NCI-H510A (cell line): ENCODE data around the gene GABRD.

Experiments
- DNase-seq: peaks from one replicate; lab custom pipeline; 2025; lab: John Stamatoyannopoulos, UW

The GABRD gene

DNA sequence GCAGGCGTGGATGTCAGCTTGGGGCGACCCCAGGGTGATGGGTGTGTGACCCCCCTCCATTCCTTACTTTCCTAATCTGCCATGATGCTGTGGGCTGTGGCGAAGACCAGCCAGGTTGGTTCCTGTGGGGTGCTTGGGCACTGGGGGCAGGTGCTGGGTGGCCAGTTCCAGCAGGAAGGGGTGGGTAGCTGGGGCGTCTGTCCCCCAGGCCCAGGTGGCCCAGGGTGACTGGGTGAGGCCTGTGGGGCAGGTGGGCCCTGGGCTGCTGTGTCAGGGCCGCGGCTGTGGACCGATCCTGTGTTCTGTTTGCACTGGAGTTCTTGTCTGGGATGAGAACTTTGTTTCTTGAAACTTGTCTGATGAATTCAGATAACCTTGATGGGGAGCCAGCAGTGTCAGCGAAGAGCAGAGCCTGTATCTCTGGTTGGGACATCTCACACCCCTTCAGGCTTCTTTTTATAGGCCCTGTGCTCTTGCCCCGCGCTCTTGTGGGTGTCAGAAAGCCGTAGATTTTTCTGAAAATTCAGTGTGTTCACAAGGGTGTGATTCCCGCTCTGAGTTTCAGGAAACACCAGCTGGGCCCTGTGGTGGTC lies 34.7 kb downstream of the GABRD start:
- no peak for DNase-seq

DNA sequence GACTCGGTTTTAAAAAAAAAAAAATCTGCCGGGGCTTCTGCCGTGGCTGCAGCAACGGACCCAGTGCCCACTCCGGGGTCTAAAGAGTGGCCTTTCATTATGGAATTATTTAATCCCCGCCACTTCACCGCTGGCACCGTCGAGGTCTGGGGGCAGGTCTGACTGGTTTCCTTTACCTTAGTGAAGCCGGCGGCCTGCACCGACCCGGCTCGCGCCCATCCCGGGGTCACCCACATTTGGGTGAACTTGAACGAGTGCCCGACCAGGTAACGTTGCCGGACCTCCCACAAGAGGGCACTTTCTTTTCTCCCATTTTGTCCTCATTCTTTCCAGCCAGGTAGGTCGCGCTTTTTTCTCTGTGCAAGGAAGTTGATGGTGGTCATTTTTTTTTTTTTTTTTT lies 35.4 kb downstream of the GABRD start:
- DNase-seq = no peak

DNA sequence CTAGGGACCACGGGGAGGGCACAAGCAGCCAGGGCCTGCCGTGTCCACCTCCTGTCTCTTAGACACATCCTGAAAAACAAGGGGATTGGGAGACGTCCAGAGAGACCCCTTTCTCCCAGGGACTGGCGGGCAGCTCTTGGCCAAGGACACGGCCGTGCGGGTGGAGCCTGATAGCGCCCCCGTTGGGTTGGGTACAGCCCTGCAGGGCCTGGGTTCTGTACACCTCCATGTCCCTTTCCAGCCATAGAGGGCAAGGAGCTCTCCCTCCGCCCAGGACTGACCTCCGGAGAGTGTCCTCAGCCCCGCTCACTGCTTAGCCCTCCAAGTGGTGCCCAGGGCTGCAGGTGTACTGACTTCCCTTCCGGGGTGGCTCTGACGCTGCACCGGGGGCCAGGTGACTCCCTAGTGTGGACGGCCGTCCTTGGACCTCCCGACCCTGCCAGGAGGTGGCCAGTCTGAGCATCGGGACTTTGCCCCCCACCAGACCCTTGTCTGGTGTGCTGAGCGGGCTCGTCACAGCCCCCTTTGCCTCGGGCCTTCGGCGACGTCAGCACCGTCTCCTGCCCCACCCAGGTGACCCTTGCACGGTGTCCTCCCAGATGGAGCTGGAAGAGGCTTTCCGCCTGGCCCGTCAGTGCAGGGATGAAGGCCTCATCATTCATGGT lies 36.9 kb downstream of the GABRD start:
- no peak for DNase-seq

DNA sequence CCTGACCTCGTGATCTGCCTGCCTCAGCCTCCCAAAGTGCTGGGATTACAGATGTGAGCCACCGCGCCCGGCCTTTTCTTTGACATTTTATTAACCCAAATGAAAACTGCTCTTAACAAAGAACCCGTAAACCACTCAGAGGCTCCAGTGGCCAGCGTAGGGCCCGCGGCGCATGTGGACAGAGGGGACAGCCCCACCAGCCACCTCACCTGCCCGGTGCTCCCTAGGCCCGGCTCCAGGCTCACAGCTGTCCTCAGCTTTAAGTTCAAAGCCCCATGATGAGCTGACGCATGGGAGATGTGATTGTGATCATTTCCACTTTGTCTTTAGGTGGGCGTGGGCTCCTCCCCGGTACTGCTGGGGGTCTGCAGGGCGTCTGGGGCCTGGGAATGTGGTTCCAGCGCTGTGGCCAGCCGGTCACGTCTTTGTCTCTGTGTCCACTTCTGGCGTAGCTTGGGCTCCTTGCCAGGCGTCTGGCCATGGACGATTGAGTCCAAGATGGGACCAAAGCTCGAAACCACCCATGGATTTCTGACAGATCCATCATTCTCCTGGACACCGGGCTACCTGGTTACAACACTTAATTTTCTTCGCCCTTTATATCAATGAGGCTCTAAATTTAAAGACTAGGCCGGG lies 37.9 kb downstream of the GABRD start:
- no peak for DNase-seq

DNA sequence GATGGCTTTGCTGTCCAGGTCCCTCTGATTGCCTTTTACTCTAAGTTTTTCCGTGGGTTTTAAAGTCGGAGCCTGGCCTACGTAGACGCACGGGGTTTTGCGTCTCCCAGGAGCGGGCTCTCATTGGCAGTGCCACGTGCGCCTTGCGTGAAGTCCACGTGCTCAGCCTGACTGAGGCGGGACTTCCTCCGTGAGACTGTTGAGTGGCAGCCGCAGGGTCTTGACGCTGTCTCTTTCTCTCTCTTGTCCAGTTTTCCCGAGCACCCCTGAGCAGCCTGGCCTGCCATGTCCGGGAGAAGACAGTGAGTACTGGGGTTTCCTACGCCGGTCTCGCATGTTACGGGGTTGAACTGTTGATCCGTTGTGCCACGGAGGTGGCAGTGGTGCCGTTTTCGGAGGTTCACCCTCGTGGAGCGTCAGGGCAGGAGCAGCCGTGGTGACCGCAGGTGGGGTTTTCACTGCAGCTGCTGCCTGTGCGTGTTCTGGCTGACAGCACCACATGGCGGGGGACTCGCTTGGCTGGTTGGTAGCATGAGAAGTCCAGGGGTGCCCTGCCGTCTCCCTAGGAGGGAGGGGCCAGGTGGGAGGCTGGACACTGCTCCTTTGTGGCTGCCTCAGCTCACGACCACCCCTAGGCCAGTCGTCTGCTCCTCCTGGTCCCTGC lies 40.3 kb downstream of the GABRD start:
- DNase-seq = no peak

DNA sequence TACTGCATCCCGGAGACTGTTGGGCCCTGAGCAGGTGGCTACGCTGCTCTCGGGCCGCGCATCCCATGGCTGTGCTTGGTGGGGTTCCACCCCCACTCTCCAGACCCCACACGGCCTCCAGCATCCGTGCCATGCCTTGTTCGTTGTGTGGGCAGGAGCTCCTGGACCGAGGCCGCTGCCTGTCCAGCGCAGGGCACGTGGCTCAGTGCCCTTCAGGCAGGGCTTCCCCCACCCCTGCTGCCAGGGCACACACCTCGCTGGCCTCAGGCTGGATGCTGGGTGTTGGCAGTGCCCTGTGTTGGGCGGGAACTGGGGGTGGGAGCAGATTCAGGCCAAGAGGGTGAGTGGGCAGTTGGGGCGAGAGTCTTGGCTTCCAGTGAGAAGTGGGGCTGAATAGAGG lies 40.9 kb downstream of the GABRD start:
- no peak for DNase-seq

DNA sequence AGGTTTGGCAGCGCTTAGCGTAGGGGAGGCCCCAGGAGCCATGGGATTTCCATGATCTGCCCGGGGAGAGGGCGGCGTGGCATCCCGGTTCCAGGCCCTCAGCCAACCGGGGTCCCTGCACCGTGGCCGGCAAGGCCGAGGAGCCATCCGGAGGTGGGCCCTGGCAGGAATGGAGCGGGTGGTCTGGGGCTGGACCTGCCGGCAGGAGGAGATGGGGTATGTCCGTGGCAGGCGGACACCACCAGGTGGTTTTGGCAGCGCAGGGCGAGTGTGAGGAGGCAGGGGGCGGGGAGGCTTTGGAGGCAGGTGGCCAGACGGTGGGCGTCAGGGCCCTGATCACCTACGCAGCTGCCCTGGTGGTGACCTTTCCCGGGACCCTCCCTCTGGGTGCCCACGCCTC lies 41.4 kb downstream of the GABRD start:
- DNase-seq = no peak

DNA sequence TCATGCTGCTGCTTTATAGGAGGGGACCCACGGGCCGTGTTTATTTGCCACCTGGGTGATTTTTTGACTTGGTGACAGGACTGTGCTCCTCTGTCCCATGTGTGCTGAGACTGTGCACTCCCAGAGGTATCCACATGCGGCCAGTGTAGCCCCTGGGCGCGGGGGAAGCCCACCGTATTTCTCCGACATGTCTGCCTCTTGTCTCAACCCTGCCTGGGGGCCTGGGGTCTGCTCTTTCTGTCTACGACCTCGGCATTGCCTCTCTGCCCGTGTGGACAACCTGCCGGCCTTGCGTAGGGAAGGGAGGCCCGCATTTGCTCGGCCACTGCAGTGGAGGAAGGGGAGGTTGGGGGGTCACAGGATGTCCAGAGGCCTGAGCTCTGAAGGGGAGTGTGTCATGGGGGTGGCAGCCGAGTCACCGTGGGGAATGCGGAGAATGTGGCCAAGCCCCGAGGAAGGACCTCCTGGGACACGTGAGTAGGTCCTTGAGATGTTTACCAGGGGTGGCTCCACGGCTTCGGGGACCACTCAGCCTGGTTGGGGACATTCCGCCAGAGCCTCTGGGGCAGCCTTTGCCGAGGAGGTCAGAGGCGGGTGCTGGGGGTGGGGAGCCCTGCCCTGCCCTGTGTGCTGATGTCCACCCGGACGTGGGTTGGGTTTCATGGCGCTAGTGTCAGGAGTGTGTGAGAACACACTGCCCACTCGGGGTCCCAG lies 42.1 kb downstream of the GABRD start:
- no peak for DNase-seq

DNA sequence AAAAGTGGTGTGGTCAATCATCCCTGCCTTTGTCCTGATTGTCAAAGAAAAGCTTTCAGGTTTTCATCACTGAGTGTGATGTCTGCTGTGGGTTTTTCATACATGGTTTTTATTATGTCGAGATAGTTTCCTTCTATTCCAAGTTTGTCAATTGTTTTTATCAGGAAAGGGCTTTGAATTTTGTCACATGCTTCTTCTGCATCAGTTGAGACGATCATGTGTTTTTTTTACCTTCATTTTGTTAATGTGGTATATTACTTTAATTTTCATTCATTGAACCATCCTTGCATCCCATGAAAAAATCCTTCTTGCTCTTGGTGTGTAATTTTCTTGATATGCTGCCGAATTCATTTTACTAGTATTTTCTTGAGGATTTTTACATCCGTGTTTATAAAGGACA lies 46.6 kb downstream of the GABRD start:
- no peak for DNase-seq

DNA sequence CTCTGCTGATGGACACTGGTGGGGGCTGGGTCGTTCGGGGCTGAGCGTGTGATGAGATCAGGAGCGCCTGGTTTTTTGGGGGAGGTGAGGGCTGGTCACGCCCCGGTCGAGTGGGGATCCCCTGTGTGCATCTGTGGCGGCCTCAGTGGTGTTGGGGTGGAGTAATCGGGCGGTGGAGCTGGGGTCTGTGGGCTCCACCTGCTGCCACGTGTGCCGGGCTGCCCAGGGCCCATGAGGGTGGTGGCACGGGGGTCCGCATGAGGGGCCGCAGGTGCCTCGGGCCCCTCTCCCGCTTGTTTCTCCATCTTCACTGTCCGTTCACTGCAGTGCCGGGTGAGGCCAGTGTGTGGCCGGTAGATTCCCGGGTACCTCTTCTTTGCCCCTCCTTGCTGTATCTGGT lies 48.2 kb downstream of the GABRD start:
- no peak for DNase-seq

DNA sequence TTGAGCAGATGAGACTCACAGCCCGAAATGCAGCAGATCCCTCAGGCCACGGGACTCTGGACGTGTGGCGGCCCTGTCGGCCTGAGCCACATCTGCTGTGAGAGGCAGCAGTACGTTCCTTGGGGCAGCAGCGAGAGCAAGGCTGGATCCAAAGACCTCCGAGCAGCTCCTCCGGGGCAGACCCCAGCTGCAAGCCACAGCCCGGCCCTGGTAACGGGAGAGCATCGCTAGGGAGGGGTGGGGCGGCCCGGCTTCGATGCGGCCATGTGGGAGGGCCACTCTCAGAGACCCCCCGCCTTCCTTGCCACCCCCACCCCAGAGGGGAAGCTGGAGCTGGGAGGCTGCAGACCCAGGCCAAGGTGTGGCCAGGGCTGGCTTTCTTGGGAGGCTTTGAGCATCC lies 48.8 kb downstream of the GABRD start:
- DNase-seq = no peak

DNA sequence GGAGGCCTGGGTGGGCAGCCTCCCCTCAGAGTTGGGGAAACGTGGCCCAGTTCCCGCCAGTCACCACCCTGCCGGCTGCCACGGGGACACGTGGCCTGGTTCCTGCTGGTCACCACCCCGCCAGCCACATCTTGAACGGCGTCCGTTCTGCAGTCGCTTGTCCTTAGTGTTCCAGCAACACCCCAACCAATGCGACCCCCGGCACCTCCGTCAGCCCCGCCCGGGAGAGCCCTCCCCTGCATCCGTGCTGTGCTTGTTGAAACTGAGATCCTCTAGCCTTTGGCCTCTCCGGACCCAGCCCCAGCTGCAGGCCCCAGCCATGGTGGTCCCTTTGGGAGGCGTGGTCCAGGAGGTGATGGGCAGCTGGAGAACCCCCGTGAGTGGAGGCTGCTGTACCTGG lies 49.8 kb downstream of the GABRD start:
- DNase-seq = no peak

DNA sequence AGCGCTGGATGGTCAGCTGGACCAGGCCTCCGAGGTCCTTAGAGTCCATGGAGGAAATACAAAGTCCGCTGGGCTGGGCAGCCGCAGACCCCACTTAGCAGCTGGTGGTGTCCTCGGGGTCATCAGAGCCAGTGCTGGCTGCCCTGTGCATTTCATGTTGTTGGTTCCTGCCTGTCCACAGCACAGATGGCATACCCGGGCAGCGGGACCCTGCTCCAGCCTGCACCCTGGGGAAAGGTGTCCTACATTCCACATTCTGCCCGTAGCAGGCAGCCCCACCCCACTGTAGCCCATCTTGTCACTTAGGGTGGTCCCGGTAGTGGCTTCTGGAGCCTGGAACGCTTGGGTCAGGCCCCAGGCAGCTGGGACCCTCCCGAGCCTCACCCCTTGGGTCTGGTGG lies 50.9 kb downstream of the GABRD start:
- DNase-seq = no peak

DNA sequence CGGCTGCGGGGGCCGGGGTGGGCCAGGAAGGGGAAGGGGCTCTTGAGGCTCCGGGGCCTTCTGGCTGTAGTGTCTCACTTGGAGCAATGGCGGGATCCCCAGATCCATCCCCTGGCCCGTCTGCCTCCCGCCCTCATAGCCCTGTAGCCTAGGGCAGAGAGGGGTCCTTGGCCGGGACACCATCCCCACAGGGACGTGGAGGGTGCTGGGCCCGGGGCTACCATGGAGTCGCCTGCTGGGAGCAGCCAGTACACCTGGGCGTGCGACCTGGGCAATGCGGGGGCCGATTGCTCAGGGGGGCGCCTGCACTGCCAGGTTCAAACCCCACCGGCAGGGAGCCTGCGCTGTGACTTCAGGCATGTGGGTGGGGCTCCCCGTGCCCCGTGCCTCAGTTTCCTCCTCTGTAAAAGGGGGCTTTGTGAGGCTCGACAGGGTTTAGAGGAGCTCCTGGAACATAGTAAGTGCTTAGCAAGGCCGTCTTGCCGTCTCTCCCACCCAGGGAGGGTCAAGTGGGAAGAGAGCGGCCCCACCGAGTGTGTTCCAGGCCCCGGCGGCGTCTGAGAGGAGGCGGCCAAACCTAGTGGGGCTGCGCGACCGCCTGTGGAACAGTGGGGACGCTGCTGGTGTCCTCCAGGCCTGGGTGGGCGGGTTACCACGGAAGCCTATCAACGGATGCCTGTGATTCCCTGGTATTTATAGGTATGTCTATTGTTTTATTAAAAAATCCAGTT lies 51.8 kb downstream of the GABRD start:
- no peak for DNase-seq

DNA sequence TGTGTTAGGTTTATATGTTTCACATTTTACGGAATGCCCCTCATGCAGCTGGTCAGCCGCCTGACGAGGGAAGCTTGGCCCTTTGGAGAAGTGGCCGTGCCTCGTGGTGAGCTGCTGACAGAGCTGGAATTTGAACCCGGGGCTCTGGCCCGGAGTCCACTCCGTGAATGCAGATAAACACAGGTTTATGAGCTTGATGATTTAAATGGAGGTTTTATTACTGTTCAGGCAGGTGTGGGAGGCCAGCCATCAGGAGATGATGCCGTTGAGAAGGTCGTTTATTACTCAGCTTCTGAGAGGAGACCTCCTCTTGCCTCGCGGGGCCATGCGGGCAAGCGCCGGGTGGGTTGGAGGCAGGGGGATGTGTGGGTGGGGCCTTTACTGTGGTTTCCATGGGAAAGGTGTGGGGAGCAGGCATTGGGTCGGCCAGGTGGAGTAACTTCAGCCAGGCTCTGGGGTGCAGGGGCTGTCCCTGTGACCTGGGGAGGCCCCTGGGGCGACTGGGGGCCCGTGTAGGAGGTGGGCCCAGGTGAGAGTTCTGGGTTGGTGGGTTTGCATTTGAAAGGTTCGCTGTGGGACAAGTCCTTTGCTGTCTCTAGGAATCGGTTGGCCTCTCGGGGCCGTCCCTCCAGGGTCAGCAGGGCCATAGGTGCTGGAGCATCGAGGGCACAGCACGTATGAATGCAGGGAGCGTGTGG lies 53.1 kb downstream of the GABRD start:
- no peak for DNase-seq

DNA sequence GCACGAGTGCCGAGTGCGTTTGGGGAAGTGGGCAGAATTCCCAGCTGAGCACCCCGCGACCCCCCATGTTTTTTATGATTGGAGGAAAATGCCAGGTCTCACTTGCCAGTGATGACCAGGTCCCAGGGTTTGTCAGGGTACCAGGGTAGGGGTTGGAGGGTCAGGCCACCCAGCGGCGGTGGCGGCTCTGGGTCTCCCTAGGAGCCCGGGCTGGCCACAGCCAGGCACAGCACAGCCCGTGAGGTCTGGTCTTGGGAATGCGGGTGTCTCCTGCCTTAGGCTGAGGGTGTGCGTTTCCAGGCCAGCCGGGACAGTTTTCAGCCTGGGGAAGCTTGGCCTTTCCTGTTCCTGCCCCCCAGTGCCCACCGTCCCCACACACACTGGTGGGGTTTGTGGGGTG lies 53.7 kb downstream of the GABRD start:
- DNase-seq = no peak

DNA sequence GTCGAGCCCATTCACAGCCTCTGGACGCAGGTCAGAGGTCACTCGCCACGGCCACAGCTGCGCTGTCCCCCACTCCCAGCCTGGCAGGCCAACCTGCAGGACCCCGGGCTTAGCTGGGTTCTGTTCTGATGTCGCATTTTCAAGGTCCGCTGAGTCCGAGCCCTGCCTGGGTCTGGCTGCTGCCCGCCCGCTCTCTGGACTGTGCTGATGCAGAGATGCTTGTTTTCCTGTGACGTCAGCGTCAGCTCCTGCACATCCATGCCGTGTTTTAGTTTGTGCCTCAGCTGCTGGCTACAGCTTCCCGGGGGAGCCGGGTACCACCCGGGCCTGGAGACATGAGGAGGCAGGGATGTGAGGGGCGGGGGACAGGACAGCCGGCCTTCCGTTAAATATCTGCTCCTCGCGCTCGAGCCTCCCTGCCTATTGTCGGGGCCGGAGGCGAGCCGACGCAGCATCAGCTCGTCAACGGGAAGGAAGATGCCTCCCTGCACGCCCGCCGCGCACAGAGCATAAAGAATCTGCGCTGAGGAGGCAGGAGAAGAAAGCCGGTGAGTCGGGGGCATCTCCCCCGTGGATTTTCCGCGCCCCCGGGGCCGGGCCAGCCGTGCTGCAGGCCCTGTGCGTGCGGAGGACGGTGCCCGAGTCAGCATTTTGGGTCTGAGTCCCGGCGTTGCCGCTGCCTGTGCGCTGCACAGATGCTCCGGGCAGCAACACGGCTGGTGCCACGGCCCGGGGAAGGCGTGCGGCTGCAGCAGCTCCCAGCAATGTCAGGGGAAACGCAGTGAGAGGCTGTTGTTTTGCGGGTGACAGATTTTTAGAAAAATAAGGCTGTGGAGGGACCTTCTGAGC lies 54.5 kb downstream of the GABRD start:
- DNase-seq = no peak

DNA sequence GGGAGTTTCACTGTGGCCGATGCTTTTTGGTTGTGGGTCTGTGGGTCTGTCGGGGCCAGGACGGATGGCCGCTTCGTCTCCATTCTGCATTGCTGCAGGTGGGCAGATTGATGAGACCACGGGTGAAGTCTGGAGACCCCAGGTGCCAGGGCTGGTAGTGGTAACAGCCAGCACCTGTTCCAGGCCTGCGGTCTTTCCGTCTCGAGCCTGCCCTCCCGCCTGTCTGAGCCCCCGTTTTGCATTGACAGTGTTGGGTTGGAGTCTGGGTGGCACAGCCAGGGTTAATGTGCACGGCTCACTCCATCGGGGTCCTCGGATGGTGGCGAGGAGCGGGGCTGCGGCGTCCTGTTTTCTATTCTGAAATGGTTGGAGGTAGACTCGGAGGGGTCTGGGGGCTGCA lies 55.3 kb downstream of the GABRD start:
- no peak for DNase-seq

DNA sequence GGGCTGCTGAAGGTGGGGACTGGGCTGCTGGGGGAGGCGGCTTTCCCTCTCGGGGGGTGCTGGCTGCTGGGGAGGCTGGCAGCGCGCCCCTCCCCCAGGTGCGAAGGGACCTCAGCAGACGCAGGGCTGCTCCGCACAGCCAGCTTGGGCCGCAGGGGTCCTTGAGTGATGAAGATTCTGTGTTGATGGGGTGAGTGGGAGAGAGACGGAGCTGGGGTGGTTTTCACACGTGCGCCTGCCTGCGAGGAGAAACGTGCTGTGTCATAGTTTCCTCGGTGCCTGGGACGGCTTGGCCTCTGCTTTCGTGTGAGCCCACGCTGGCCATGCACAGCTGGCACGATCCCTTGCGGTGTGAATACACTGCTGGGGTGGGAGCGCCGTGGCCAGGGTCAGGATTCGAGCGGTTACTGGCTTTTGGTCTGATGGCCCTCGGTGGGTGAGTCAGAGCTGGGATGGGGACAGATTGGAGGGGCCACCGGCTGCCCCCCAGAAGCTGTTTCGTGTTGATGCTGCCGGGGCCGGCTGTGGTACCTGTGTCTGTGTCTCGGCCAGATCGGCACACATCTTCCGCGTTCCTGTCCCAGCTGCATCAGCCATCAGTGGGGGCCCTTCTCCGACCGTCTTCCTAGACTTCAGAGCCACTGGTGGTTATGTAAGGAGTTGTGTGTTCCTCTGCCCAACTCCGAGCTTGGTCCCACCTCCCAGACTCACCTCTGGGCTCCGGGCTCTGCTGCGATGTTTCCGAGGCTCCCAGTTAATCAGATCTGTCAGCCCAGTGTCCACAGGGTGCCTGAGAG lies 56.0 kb downstream of the GABRD start:
- DNase-seq = no peak

DNA sequence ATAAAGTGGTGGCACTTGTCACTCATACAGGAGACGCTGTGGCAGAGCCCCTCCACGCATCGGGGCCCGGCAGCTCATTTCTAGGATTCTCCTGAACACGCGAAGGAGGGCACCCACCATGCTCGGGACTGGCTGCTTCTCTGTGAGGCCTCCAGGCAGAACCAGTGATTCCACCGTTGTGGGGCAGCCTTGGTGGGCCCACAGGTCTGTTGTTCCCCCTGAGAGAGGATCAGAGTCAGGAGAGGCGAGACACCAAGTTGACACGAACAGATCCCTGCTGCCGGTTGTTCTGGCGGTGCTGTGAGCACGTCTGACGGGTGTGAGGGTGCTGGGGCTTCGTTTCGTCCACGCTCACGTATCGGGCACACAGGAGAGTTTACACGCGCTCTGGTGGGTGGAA lies 57.7 kb downstream of the GABRD start:
- DNase-seq = no peak
